HG03469 (cell line): ENCODE measurements around the gene EMC6.
A peak's percentile ranks its signal among the peaks of the same experiment; 100 is the strongest.
"Not testable (repeated sequence)": the region's sequence is repeated elsewhere in the genome, so short reads cannot be mapped to it uniquely, and the experiment has no call there.

Experiments
- ATAC-seq: cut with Tn5 transposase; IDR thresholded peaks from one replicate; pipeline ENCODE4 v1.9.1; 2021; ENCODE audit warnings: mild to moderate bottlenecking, moderate library complexity, moderate number of reproducible peaks; ENCODE audit not compliant: unreplicated experiment

The EMC6 gene

GRCh38 chr17:3704931-3705717 is 36.5 kb downstream of the EMC6 start:
- no peak for ATAC-seq

- not testable (repeated sequence) for ATAC-seq
Measured at GRCh38 chr17:3705718-3705984, 37.0 kb downstream of the EMC6 start.

DNA sequence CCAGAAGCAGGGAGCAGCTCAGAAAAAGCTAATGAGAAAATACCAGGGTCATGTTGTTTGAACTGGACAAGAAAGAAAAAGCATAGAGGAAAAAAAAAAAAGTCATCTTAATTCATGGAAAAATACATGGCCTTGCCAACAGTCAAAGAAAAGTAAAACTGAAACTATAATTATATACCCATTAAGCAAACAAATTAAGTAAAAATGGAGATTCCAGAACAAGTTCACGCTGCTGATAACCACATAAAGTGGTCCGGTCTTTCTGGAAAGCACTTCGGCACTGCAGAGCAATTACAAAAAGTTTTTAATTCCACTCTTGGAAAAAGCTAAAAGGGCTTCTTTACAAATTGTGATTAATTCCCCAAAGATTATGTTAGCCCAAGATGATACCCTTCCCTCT is 39.8 kb downstream of the EMC6 start:
- no peak for ATAC-seq

GRCh38 chr17:3710951-3711383 is 42.4 kb downstream of the EMC6 start:
- peak; percentile 85 for ATAC-seq

- no peak for ATAC-seq
Measured at GRCh38 chr17:3712811-3713463, 44.3 kb downstream of the EMC6 start.

DNA sequence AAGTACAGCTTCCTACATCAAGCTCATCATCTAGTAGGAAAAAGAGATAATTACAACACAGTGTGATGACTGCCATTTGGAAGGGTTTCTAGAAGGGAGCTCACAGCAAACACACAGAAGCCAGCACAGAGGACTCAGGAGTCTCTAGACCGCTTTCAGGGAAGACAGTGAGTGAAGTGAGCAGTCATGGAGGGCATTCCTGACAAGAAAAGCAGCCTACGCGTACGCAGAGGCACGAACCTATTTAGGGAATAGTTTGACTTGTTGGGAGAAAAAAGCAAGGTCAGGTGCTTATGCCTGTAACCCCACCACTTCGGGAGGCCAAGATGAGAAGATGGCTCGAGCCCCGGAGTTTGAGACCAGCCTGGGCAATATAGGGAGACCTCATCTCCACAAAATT is 46.7 kb downstream of the EMC6 start:
- ATAC-seq: no peak

GRCh38 chr17:3718201-3718600 is 49.6 kb downstream of the EMC6 start:
- no peak for ATAC-seq

GRCh38 chr17:3719265-3719664 is 50.7 kb downstream of the EMC6 start:
- ATAC-seq: no peak
